Activated naive CD4-positive, alpha-beta T cell treated with anti-CD3 and anti-CD28 coated beads, Interleukin-2, amount 50 U/mL, for 72 hours (primary cell): ENCODE data around the gene CNTD1. TPM values are rescaled to one million over a fixed set of nuclear protein-coding genes. Genes with fewer than 3 reads are reported as not detected.
A peak's percentile ranks its signal among the peaks of the same experiment; 100 is the strongest.

Source experiments
- ATAC-seq, 2 donors: fragments of 150-1000 bp; cut with Tn5 transposase; 2 replicates each; pipeline ENCODE4 v1.10.0; 2021; ENCODE audit warnings: mild to moderate bottlenecking in 2 of 2, moderate library complexity in 2 of 2
- DNase-seq, 2 donors: peaks; one replicate each; pipeline ENCODE4 v3.0.0; 2021 to 2022; ENCODE audit warnings: low spot score in 2 of 2
- H3K27ac Mint-ChIP-seq, 2 donors: one replicate each; pipeline ENCODE4 v1.8.0; 2022; ENCODE audit warnings: mild to moderate bottlenecking in 2 of 2, mixed read lengths in 2 of 2
- H3K36me3 Mint-ChIP-seq, 2 donors: one replicate each; pipeline ENCODE4 v1.8.0; 2022; ENCODE audit warnings: mixed read lengths in 2 of 2
- H3K9me3 Mint-ChIP-seq, 2 donors: one replicate each; pipeline ENCODE4 v1.8.0; 2022; ENCODE audit warnings: mixed read lengths in 2 of 2
- total RNA-seq, 2 donors: library from RNA; stranded (reverse); gene quantifications; one replicate each; pipeline ENCODE4 v1.2.3, GENCODE V29; 2022

CNTD1 gene
- total RNA-seq, 2 donors from 2014 or later, result 0.43 TPM; not detected in 1

GRCh38 chr17:42827472-42827871, 28.8 kb downstream of the CNTD1 start:
- no peak overlapping the region for H3K27ac Mint-ChIP-seq
- DNase-seq, result no peak
- no peak for ATAC-seq
- H3K9me3 Mint-ChIP-seq, result no peaks in the 10 kb centered on the region
- H3K36me3 Mint-ChIP-seq, result peaks cover 8 to 11% of the 10 kb centered on the region in 2 donors

- ATAC-seq (no peak), DNase-seq (no peak)
- no peak overlapping the region for H3K27ac Mint-ChIP-seq
- no peaks in the 10 kb centered on the region for H3K9me3 Mint-ChIP-seq
- H3K36me3 Mint-ChIP-seq, result peaks cover 0 to 15% of the 10 kb centered on the region in 2 donors
Measured at GRCh38 chr17:42830971-42831370, 32.3 kb downstream of the CNTD1 start.

- ATAC-seq, result peak; percentile 21 to 35
- Mint-ChIP-seq H3K27ac (peak overlapping the region; percentile 98), H3K9me3 (no peaks in the 10 kb centered on the region)
Measured at GRCh38 chr17:42832213-42832933, 33.7 kb downstream of the CNTD1 start.

GRCh38 chr17:42832934-42833766, 34.5 kb downstream of the CNTD1 start, which contains the start of gene PSME3:
Gene PSME3 (plus strand): TSS chr17:42833397. CDS start chr17:42833632, 235 bp downstream.
- H3K27ac Mint-ChIP-seq, result peak within 1 kb of the TSS; percentile 98
- ATAC-seq, result peak; percentile 93 to 96

More at GRCh38 chr17:42832213-42832933, 33.7 kb downstream of the CNTD1 start:
- DNase-seq, result no peak
- peaks cover 6 to 15% of the 10 kb centered on the region in 2 donors for H3K36me3 Mint-ChIP-seq

GRCh38 chr17:42833767-42834422, 35.2 kb downstream of the CNTD1 start:
- Mint-ChIP-seq H3K9me3 (no peaks in the 10 kb centered on the region), H3K27ac (peak overlapping the region; percentile 98), H3K36me3 (peaks cover 18 to 20% of the 10 kb centered on the region in 2 donors)
- DNase-seq (no peak), ATAC-seq (peak in 1 of 2 donors; percentile 12)

More at GRCh38 chr17:42832934-42833766, 34.5 kb downstream of the CNTD1 start, which contains the start of gene PSME3:
- DNase-seq, result peak; percentile 87 to 92
- Mint-ChIP-seq H3K36me3 (peaks cover 13 to 15% of the 10 kb centered on the region in 2 donors), H3K9me3 (no peaks in the 10 kb centered on the region)

- Mint-ChIP-seq H3K27ac (no peak overlapping the region), H3K36me3 (peaks cover 25 to 28% of the 10 kb centered on the region in 2 donors), H3K9me3 (no peaks in the 10 kb centered on the region)
- no peak for ATAC-seq
- peak in 1 of 2 donors; percentile 21 for DNase-seq
Measured at GRCh38 chr17:42835732-42836131, 37.1 kb downstream of the CNTD1 start.

GRCh38 chr17:42841975-42842685, 43.5 kb downstream of the CNTD1 start:
- Mint-ChIP-seq H3K27ac (peak overlapping the region in 1 of 2 donors; percentile 0), H3K9me3 (no peaks in the 10 kb centered on the region), H3K36me3 (peaks cover 19 to 31% of the 10 kb centered on the region in 2 donors)
- no peak for ATAC-seq
- no peak for DNase-seq

GRCh38 chr17:42843358-42843934, 44.8 kb downstream of the CNTD1 start:
- H3K9me3 Mint-ChIP-seq, result no peaks in the 10 kb centered on the region
- peaks cover 12 to 31% of the 10 kb centered on the region in 2 donors for H3K36me3 Mint-ChIP-seq
- no peak for DNase-seq
- H3K27ac Mint-ChIP-seq, result no peak overlapping the region
- ATAC-seq, result no peak

GRCh38 chr17:42844271-42844670, 45.6 kb downstream of the CNTD1 start, which contains the start of gene AOC2:
Gene AOC2 (plus strand): TSS chr17:42844580. CDS start chr17:42844627, 47 bp downstream.
- Mint-ChIP-seq H3K9me3 (no peaks in the 10 kb centered on the region), H3K36me3 (peaks cover 3 to 23% of the 10 kb centered on the region in 2 donors), H3K27ac (peak within 1 kb of the TSS; percentile 24 to 69)
- no peak for ATAC-seq
- peak in 1 of 2 donors; percentile 52 for DNase-seq

GRCh38 chr17:42844761-42845555, 46.3 kb downstream of the CNTD1 start:
- ATAC-seq (no peak), DNase-seq (peak in 1 of 2 donors; percentile 54)
- Mint-ChIP-seq H3K9me3 (no peaks in the 10 kb centered on the region), H3K36me3 (peaks cover 0 to 18% of the 10 kb centered on the region in 2 donors), H3K27ac (peak overlapping the region; percentile 24 to 69)

GRCh38 chr17:42845556-42845917, 46.9 kb downstream of the CNTD1 start:
- ATAC-seq (no peak), DNase-seq (no peak)
- Mint-ChIP-seq H3K36me3 (peaks cover 0 to 18% of the 10 kb centered on the region in 2 donors), H3K9me3 (no peaks in the 10 kb centered on the region), H3K27ac (peak overlapping the region; percentile 24 to 69)

- H3K9me3 Mint-ChIP-seq, result no peaks in the 10 kb centered on the region
- ATAC-seq, result peak; percentile 72 to 89
- peak; percentile 19 to 87 for DNase-seq
- peak overlapping the region; percentile 58 to 69 for H3K27ac Mint-ChIP-seq
- H3K36me3 Mint-ChIP-seq, result peaks cover 0 to 18% of the 10 kb centered on the region in 2 donors
Measured at GRCh38 chr17:42845918-42846593, 47.4 kb downstream of the CNTD1 start.

GRCh38 chr17:42846594-42847280, 48.1 kb downstream of the CNTD1 start:
- ATAC-seq (peak in 1 of 2 donors; percentile 1), DNase-seq (no peak)
- Mint-ChIP-seq H3K27ac (peak overlapping the region in 1 of 2 donors; percentile 69), H3K9me3 (no peaks in the 10 kb centered on the region), H3K36me3 (peaks cover 0 to 18% of the 10 kb centered on the region in 2 donors)

- H3K9me3 Mint-ChIP-seq, result no peaks in the 10 kb centered on the region
- ATAC-seq (no peak), DNase-seq (peak in 1 of 2 donors; percentile 21)
- H3K36me3 Mint-ChIP-seq, result peaks cover 0 to 12% of the 10 kb centered on the region in 2 donors
- H3K27ac Mint-ChIP-seq, result no peak overlapping the region
Measured at GRCh38 chr17:42848093-42848492, 49.4 kb downstream of the CNTD1 start.
